ENCODE data around the gene SYNDIG1. TPM values are rescaled to one million over a fixed set of nuclear protein-coding genes. Genes with fewer than 3 reads are reported as not detected.

SYNDIG1 gene
- total RNA-seq, 1 experiment from 2014 or later = not detected

DNA sequence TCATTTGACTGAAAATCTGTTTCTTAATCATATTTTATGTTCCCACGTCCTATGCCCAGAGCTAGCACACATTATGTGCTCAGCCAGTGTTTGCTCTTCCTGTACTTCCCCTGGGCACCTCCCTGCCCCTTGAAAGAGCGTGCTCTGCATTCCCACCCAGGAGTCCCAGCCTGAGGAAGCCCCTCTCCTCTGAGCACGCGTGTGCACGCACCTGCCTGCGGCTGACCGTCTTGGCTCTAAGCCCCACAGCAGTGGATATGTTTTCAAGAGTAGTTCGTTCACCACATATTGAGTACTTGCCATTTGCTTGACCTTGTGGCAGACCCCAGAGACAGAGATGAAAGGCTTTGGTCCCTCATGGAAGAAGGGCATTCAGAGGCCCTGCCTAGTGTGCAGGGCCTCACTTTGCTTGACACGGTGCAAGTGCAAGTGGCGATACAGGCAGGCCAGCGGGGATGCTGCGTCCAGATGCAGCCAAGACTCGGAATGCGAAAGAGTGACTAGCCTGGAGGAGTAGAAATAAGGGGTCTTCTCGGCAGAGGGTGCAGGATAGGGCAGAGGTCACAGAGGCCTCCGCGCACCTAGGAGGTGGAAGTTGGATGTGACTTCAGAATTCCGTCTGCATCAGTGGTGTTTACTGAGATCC is 14.1 kb downstream of the SYNDIG1 start:
- H3K36me3 ChIP-seq (ENCODE audit: low read depth, low read length) = no peaks in the 10 kb centered on the region
- H3K27ac ChIP-seq (ENCODE audit: low read length) = no peak overlapping the region
- intact Hi-C loops (cut with micrococcal nuclease) = no loop called here
- no TSS peak for BruUV-seq (replicated peaks)
- H3K27me3 ChIP-seq (ENCODE audit: low read length) = peaks cover 88% of the 10 kb centered on the region
- ATAC-seq (no peak), DNase-seq (no peak)
- H3K4me3 ChIP-seq (ENCODE audit: low read length) = no peak overlapping the region
- no peak overlapping the region for H3K4me2 ChIP-seq (ENCODE audit: low read length)
- TF ChIP-seq EZH2 (IDR thresholded peaks at IDR 0.05; ENCODE audit: low read length, unreplicated experiment) (no peak), EZH2phosphoT487 (IDR thresholded peaks at IDR 0.05; ENCODE audit: borderline replicate concordance, low read length) (no peak)
- TF ChIP-seq, protein P1, sequence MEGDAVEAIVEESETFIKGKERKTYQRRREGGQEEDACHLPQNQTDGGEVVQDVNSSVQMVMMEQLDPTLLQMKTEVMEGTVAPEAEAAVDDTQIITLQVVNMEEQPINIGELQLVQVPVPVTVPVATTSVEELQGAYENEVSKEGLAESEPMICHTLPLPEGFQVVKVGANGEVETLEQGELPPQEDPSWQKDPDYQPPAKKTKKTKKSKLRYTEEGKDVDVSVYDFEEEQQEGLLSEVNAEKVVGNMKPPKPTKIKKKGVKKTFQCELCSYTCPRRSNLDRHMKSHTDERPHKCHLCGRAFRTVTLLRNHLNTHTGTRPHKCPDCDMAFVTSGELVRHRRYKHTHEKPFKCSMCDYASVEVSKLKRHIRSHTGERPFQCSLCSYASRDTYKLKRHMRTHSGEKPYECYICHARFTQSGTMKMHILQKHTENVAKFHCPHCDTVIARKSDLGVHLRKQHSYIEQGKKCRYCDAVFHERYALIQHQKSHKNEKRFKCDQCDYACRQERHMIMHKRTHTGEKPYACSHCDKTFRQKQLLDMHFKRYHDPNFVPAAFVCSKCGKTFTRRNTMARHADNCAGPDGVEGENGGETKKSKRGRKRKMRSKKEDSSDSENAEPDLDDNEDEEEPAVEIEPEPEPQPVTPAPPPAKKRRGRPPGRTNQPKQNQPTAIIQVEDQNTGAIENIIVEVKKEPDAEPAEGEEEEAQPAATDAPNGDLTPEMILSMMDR (conservative IDR thresholded peaks at IDR 0.05; ENCODE audit: low read depth, low read length) = no peak
- no peak overlapping the region for H2AFZ ChIP-seq (ENCODE audit: low read length)
- no peaks in the 10 kb centered on the region for H3K79me2 ChIP-seq (ENCODE audit: low read length)
- no peaks in the 10 kb centered on the region for H4K20me1 ChIP-seq (ENCODE audit: low read length)
- H3K4me1 ChIP-seq (ENCODE audit: insufficient read depth, low read length) = no peaks in the 10 kb centered on the region
- no peak overlapping the region for H3K9ac ChIP-seq (ENCODE audit: low read length)
- H3K9me3 ChIP-seq (ENCODE audit: low read length) = no peaks in the 10 kb centered on the region
- H3F3A ChIP-seq (ENCODE audit: low read length, unreplicated experiment) = no peaks in the 10 kb centered on the region
- CTCF ChIA-PET = no interaction called here
- H3K9me2 ChIP-seq (replicated peaks; ENCODE audit: low read length) = no peaks in the 10 kb centered on the region
- POLR2A ChIA-PET (ENCODE audit: unreplicated experiment) = no interaction called here

DNA sequence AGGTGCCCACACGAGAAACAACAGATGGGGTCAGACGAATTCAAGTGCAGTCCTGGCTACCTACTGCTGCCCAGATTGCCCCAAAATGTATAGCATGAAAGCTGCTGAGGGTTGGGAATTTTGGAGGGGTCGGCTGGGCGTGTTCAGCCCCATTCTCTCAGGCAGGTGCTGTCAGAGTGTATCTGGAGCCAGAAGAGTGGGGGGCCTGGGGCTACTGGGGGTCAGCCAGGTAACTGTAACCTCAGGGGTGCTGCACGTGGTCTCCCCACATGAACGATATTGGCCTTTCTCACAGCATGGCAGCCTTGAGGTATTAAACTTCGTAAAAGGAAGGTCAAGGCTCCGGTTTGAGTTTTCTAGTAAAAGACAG is 14.6 kb downstream of the SYNDIG1 start:
- Histone ChIP-seq H3K9me2 (replicated peaks; ENCODE audit: low read length) (no peaks in the 10 kb centered on the region), H4K20me1 (ENCODE audit: low read length) (no peaks in the 10 kb centered on the region), H3K36me3 (ENCODE audit: low read depth, low read length) (no peaks in the 10 kb centered on the region), H3K4me3 (ENCODE audit: low read length) (no peak overlapping the region), H3K4me1 (ENCODE audit: insufficient read depth, low read length) (no peaks in the 10 kb centered on the region), H3K9me3 (ENCODE audit: low read length) (no peaks in the 10 kb centered on the region), H2AFZ (ENCODE audit: low read length) (no peak overlapping the region), H3K9ac (ENCODE audit: low read length) (no peak overlapping the region), H3K79me2 (ENCODE audit: low read length) (no peaks in the 10 kb centered on the region), H3K27me3 (ENCODE audit: low read length) (peaks cover 84% of the 10 kb centered on the region), H3K4me2 (ENCODE audit: low read length) (no peak overlapping the region), H3F3A (ENCODE audit: low read length, unreplicated experiment) (no peaks in the 10 kb centered on the region), H3K27ac (ENCODE audit: low read length) (no peak overlapping the region)
- DNase-seq (no peak), ATAC-seq (no peak)
- no TSS peak for BruUV-seq (replicated peaks)
- ChIA-PET POLR2A (ENCODE audit: unreplicated experiment) (no interaction called here), CTCF (no interaction called here)
- intact Hi-C loops (cut with micrococcal nuclease) = no loop called here
- TF ChIP-seq EZH2phosphoT487 (IDR thresholded peaks at IDR 0.05; ENCODE audit: borderline replicate concordance, low read length) (no peak), EZH2 (IDR thresholded peaks at IDR 0.05; ENCODE audit: low read length, unreplicated experiment) (no peak)
- TF ChIP-seq, protein P1 (conservative IDR thresholded peaks at IDR 0.05; ENCODE audit: low read depth, low read length) = no peak

DNA sequence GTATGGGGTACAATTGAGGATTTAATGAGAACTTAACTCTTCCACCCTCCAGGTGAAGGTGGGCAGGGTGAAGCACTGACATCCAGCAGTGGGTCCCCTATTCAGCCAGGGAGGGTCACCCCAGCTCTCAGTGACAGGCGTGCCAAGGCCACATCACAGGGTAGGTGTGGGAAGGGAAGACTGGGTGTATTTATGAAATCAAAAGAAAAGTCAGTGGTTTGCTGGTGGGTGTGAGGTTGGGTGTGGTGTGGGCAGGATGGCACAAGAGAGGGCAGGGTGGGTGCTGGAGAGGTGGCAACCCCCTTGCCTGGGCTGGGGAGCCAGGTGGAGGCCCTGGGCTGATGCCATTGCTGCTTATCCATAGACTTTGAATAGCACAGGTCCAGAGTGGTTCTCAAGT is 16.6 kb downstream of the SYNDIG1 start:
- DNase-seq = no peak
- Histone ChIP-seq H3K9me2 (replicated peaks; ENCODE audit: low read length) (no peaks in the 10 kb centered on the region), H4K20me1 (ENCODE audit: low read length) (no peaks in the 10 kb centered on the region), H3K4me2 (ENCODE audit: low read length) (no peak overlapping the region), H3K27ac (ENCODE audit: low read length) (no peak overlapping the region), H3K9me3 (ENCODE audit: low read length) (no peaks in the 10 kb centered on the region), H3K4me1 (ENCODE audit: insufficient read depth, low read length) (no peaks in the 10 kb centered on the region), H3K4me3 (ENCODE audit: low read length) (no peak overlapping the region), H3K9ac (ENCODE audit: low read length) (no peak overlapping the region), H3K36me3 (ENCODE audit: low read depth, low read length) (no peaks in the 10 kb centered on the region), H3K27me3 (ENCODE audit: low read length) (peaks cover 72% of the 10 kb centered on the region), H2AFZ (ENCODE audit: low read length) (no peak overlapping the region), H3F3A (ENCODE audit: low read length, unreplicated experiment) (no peaks in the 10 kb centered on the region), H3K79me2 (ENCODE audit: low read length) (no peaks in the 10 kb centered on the region)
- no peak for ATAC-seq
- POLR2A ChIA-PET (ENCODE audit: unreplicated experiment) = no interaction called here
- intact Hi-C loops (cut with micrococcal nuclease) = no loop called here
- TF ChIP-seq EZH2phosphoT487 (IDR thresholded peaks at IDR 0.05; ENCODE audit: borderline replicate concordance, low read length) = no peak
- no peak for TF ChIP-seq EZH2 (IDR thresholded peaks at IDR 0.05; ENCODE audit: low read length, unreplicated experiment)
- TF ChIP-seq, protein P1 (conservative IDR thresholded peaks at IDR 0.05; ENCODE audit: low read depth, low read length) = no peak
- CTCF ChIA-PET = no interaction called here
- BruUV-seq (replicated peaks) = no TSS peak

Measured in PC-3 (cell line).